Mucosa of rectum (tissue), 2 donors: ENCODE results near the gene DTX3L.

Experiments
- H3K27ac ChIP-seq, 2 donors: one replicate each; pipeline ENCODE4 v1.7.0; 2013; ENCODE audit warnings: inconsistent platforms in 2 of 2, low read depth in 2 of 2, low read length in 2 of 2
- H3K27me3 ChIP-seq, 2 donors: one replicate each; pipeline ENCODE4 v1.7.0; 2013; ENCODE audit warnings: low read length in 2 of 2; ENCODE audit not compliant: control insufficient read depth in 2 of 2, insufficient read depth in 2 of 2
- H3K36me3 ChIP-seq, 2 donors: one replicate each; pipeline ENCODE4 v1.7.0; 2013; ENCODE audit warnings: low read length in 2 of 2; ENCODE audit not compliant: control insufficient read depth in 2 of 2, insufficient read depth in 2 of 2
- H3K4me1 ChIP-seq, 2 donors: one replicate each; pipeline ENCODE4 v1.7.0; 2013; ENCODE audit warnings: low read length in 2 of 2, mild to moderate bottlenecking in 1 of 2; ENCODE audit not compliant: control insufficient read depth in 2 of 2, insufficient read depth in 2 of 2
- H3K4me3 ChIP-seq, 2 donors: one replicate each; pipeline ENCODE4 v1.7.0; 2013; ENCODE audit warnings: low read length in 2 of 2
- H3K9ac ChIP-seq, 2 donors: one replicate each; pipeline ENCODE4 v1.7.0; 2013; ENCODE audit warnings: low read length in 2 of 2, low read depth in 1 of 2, mild to moderate bottlenecking in 1 of 2
- H3K9me3 ChIP-seq, 2 donors: one replicate each; pipeline ENCODE4 v1.7.0; 2013; ENCODE audit warnings: low read length in 2 of 2; ENCODE audit not compliant: control insufficient read depth in 2 of 2
- donor health status: healthy.
- donor health status: Normal muscosa, but diverticular disease.

The DTX3L gene

DNA sequence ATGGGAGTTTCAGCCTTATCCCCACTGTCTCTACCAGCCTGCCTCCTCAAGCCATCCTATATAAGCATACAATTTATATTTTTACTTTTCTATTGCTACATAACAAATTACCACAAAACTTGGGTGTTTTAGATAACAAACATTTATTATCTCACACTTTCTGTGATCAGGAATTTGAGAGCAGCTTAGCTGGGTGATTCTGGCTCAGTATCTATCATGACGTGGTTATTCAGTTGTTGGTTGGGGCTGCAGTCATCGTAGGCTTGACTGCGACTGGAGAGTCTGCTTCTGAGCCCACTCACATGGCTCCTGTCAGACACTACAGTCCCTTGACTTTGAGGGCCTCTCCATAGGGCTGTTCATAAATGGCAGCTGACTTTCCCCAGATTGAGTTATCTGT, 34.0 kb downstream of the DTX3L start:
- Histone ChIP-seq H3K27me3 (no peaks in the 10 kb centered on the region), H3K4me1 (no peaks in the 10 kb centered on the region), H3K9me3 (no peaks in the 10 kb centered on the region), H3K9ac (no peak overlapping the region), H3K27ac (no peak overlapping the region), H3K36me3 (no peaks in the 10 kb centered on the region), H3K4me3 (no peak overlapping the region)

GRCh38 chr3:122598556-122598955, 34.4 kb downstream of the DTX3L start:
- H3K4me3 ChIP-seq: no peak overlapping the region
- H3K9ac ChIP-seq: no peak overlapping the region
- H3K9me3 ChIP-seq: no peaks in the 10 kb centered on the region
- H3K27ac ChIP-seq: no peak overlapping the region
- H3K36me3 ChIP-seq: no peaks in the 10 kb centered on the region
- H3K27me3 ChIP-seq: no peaks in the 10 kb centered on the region
- no peaks in the 10 kb centered on the region for H3K4me1 ChIP-seq

GRCh38 chr3:122602011-122602710, 38.0 kb downstream of the DTX3L start:
- Histone ChIP-seq H3K9ac (no peak overlapping the region), H3K36me3 (no peaks in the 10 kb centered on the region), H3K4me3 (no peak overlapping the region), H3K27me3 (no peaks in the 10 kb centered on the region), H3K9me3 (no peaks in the 10 kb centered on the region), H3K27ac (no peak overlapping the region), H3K4me1 (no peaks in the 10 kb centered on the region)

DNA sequence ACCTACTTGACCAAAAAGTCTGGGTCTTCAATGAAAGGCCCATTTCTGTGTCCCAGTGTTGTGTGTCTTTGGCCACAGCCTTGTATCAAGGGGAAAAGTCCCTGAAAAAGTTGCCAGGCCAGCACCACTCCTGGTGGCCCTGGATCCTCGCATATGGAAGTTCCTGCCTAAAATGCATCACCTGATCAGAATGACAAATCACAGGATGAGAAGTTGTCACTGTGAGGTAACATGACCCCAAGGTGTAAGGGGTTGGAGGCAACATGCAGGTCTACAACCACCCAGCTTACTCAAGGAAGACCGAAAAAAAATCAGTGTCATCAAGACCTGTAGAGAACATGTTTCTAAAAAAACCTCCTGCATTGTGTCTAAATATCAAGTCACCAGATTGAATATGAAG, 38.9 kb downstream of the DTX3L start:
- Histone ChIP-seq H3K4me1 (no peaks in the 10 kb centered on the region), H3K27me3 (no peaks in the 10 kb centered on the region), H3K27ac (no peak overlapping the region), H3K9me3 (no peaks in the 10 kb centered on the region), H3K9ac (no peak overlapping the region), H3K36me3 (no peaks in the 10 kb centered on the region), H3K4me3 (no peak overlapping the region)

GRCh38 chr3:122606330-122606729, 42.2 kb downstream of the DTX3L start:
- Histone ChIP-seq H3K27ac (no peak overlapping the region), H3K9me3 (no peaks in the 10 kb centered on the region), H3K27me3 (no peaks in the 10 kb centered on the region), H3K4me3 (no peak overlapping the region), H3K4me1 (no peaks in the 10 kb centered on the region), H3K9ac (no peak overlapping the region), H3K36me3 (no peaks in the 10 kb centered on the region)

DNA sequence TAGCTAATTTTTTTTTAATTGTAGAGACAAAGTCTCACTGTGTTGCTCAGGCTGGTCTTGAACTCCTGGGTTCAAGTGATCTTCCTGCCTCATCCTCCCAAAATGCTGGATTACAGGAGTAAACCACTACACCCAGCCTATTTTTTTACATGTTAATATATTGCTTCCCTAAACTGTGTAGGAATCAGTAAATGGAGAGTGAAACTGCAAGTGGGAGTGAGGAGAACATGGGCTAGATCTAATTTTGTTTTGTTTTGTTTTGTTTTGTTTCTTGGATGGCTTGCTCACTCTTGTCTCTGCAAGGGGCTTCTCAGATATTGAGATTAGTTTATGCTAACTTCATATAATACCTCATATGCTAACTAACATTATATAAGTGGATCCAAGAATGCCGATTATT, 44.8 kb downstream of the DTX3L start:
- no peak overlapping the region for H3K9ac ChIP-seq
- H3K36me3 ChIP-seq: no peaks in the 10 kb centered on the region
- no peak overlapping the region for H3K4me3 ChIP-seq
- H3K9me3 ChIP-seq: no peaks in the 10 kb centered on the region
- no peaks in the 10 kb centered on the region for H3K4me1 ChIP-seq
- no peaks in the 10 kb centered on the region for H3K27me3 ChIP-seq
- no peak overlapping the region for H3K27ac ChIP-seq

DNA sequence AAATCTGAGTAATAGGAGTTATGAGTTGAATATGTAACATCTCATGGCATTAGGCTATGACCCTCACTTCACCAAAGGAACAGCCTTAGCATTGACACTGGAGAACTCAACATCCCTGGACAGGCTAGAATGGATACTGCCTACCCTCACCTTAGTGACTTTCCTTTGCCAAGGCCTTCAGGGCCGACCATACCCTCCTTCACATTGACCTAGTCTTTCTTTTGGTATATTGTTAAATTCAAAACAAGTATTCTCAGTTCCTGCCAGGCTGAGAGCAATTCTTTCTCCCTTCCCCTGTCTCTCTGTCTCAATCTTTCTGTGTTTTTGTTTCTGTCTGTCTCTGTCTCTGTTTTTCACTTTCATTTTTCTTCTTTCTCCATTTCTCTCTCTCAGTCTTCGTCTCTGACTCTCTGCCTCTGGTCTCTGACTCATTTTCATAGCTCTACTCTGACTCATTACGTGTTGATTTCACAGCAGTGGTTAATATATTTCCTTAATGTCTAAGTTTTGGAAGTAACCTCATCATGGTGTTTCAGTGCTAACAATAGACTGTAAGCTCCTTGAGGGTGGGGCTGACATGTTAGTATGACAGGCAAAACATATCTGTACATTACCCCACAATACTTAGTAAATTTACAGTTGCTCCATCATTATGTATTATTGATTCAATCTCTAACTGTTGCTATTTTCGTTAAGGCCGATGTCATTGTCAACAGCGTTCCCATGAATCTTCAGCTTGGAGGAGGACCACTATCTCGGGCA, 45.8 kb downstream of the DTX3L start:
- no peak overlapping the region for H3K4me3 ChIP-seq
- H3K9ac ChIP-seq: no peak overlapping the region
- no peak overlapping the region for H3K27ac ChIP-seq
- no peaks in the 10 kb centered on the region for H3K36me3 ChIP-seq
- no peaks in the 10 kb centered on the region for H3K27me3 ChIP-seq
- no peaks in the 10 kb centered on the region for H3K9me3 ChIP-seq
- no peaks in the 10 kb centered on the region for H3K4me1 ChIP-seq

GRCh38 chr3:122612696-122613095, 48.6 kb downstream of the DTX3L start:
- H3K9me3 ChIP-seq: no peaks in the 10 kb centered on the region
- H3K9ac ChIP-seq: no peak overlapping the region
- H3K27me3 ChIP-seq: no peaks in the 10 kb centered on the region
- H3K27ac ChIP-seq: no peak overlapping the region
- no peak overlapping the region for H3K4me3 ChIP-seq
- no peaks in the 10 kb centered on the region for H3K4me1 ChIP-seq
- no peaks in the 10 kb centered on the region for H3K36me3 ChIP-seq

DNA sequence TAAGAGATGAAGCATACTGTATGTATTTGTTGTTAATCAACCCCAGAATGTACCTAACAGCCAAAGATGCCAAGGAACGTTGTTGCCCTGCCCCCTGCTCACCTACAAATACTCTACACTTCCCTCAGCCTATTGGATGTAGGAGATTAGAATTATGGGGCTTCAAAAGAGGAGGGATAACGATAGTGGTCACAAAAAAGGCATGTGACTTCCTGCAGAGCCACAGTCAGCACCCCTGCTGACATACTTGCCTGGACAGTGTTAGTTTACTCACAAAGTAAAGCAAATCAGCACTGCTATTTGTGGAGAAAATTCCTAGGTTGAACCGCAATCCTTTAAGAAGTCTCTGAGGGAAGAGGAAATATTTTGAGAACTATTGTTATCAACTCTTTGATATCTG, 51.2 kb downstream of the DTX3L start:
- Histone ChIP-seq H3K27me3 (peaks cover 0 to 4% of the 10 kb centered on the region in 2 donors), H3K27ac (no peak overlapping the region), H3K9me3 (no peaks in the 10 kb centered on the region), H3K36me3 (no peaks in the 10 kb centered on the region), H3K9ac (no peak overlapping the region), H3K4me1 (no peaks in the 10 kb centered on the region), H3K4me3 (no peak overlapping the region)

GRCh38 chr3:122618614-122619013, 54.5 kb downstream of the DTX3L start:
- peaks cover 0 to 4% of the 10 kb centered on the region in 2 donors for H3K27me3 ChIP-seq
- H3K36me3 ChIP-seq: no peaks in the 10 kb centered on the region
- H3K9me3 ChIP-seq: no peaks in the 10 kb centered on the region
- no peaks in the 10 kb centered on the region for H3K4me1 ChIP-seq
- no peak overlapping the region for H3K4me3 ChIP-seq
- no peak overlapping the region for H3K27ac ChIP-seq
- no peak overlapping the region for H3K9ac ChIP-seq
